H9 (cell line): ENCODE results near the gene HIPK4. TPM values are rescaled to one million over a fixed set of nuclear protein-coding genes. Genes with fewer than 3 reads are reported as not detected.

ENCODE experiments used
- DNase-seq: peaks from one replicate; pipeline ENCODE4 v3.0.0-alpha.2; 2017
- H2AFZ ChIP-seq: one replicate; pipeline ENCODE4 v1.6.1; 2013; ENCODE audit warnings: mild to moderate bottlenecking, low read length, control low read depth, moderate library complexity
- H2AK5ac ChIP-seq: 2 replicates; pipeline ENCODE4 v1.6.1; 2013; ENCODE audit warnings: low read length, control low read depth, mixed read lengths; ENCODE audit not compliant: insufficient read length
- H2BK120ac ChIP-seq: one replicate; pipeline ENCODE4 v1.6.1; 2013; ENCODE audit warnings: low read depth, mild to moderate bottlenecking, low read length, control low read depth, inconsistent platforms; ENCODE audit not compliant: poor library complexity, severe bottlenecking
- H2BK12ac ChIP-seq: 2 replicates; pipeline ENCODE4 v1.6.1; 2013; ENCODE audit warnings: low read length, control low read depth, mixed read lengths, low read depth; ENCODE audit not compliant: insufficient read length
- H2BK15ac ChIP-seq: 2 replicates; pipeline ENCODE4 v1.6.1; 2013; ENCODE audit warnings: low read depth, low read length, control low read depth
- H2BK20ac ChIP-seq: one replicate; pipeline ENCODE4 v1.6.1; 2013; ENCODE audit warnings: low read depth, mild to moderate bottlenecking, low read length, control low read depth, inconsistent platforms; ENCODE audit not compliant: poor library complexity, severe bottlenecking
- H2BK5ac ChIP-seq: 2 replicates; pipeline ENCODE4 v1.6.1; 2013; ENCODE audit warnings: low read length, control low read depth, mixed read lengths; ENCODE audit not compliant: insufficient read length
- H3K14ac ChIP-seq: 2 replicates; pipeline ENCODE4 v1.6.1; 2013; ENCODE audit warnings: low read length, control low read depth; ENCODE audit not compliant: insufficient read depth
- H3K18ac ChIP-seq: 2 replicates; pipeline ENCODE4 v1.6.1; 2013; ENCODE audit warnings: low read depth, mild to moderate bottlenecking, mixed read lengths, low read length, control low read depth; ENCODE audit not compliant: insufficient read length
- H3K23ac ChIP-seq: 2 replicates; pipeline ENCODE4 v1.6.1; 2013; ENCODE audit warnings: low read length, control low read depth, mixed read lengths, low read depth; ENCODE audit not compliant: insufficient read length
- H3K23me2 ChIP-seq: 2 replicates; pipeline ENCODE4 v1.6.1; 2013; ENCODE audit warnings: low read depth, mild to moderate bottlenecking, mixed read lengths, low read length, control low read depth; ENCODE audit not compliant: insufficient read length, poor library complexity, severe bottlenecking
- H3K27ac ChIP-seq: 2 replicates; pipeline ENCODE4 v1.5.1; 2013; ENCODE audit warnings: low read length, control low read depth, mixed read lengths, low read depth; ENCODE audit not compliant: insufficient read length
- H3K27me3 ChIP-seq: 2 replicates; pipeline ENCODE4 v1.6.1; 2013; ENCODE audit warnings: low read length, control low read depth, inconsistent platforms; ENCODE audit not compliant: insufficient read depth
- H3K4ac ChIP-seq: 2 replicates; pipeline ENCODE4 v1.6.1; 2013; ENCODE audit warnings: low read depth, mild to moderate bottlenecking, control low read depth, inconsistent platforms, low read length, moderate library complexity
- H3K4me1 ChIP-seq: 2 replicates; pipeline ENCODE4 v1.6.1; 2013; ENCODE audit warnings: low read length, control low read depth, inconsistent platforms; ENCODE audit not compliant: insufficient read depth
- H3K4me2 ChIP-seq: 2 replicates; pipeline ENCODE4 v1.6.1; 2013; ENCODE audit warnings: low read length, control low read depth, mixed read lengths; ENCODE audit not compliant: insufficient read length, insufficient read depth
- H3K56ac ChIP-seq: 2 replicates; pipeline ENCODE4 v1.6.1; 2013; ENCODE audit warnings: low read depth, mild to moderate bottlenecking, mixed read lengths, low read length, control low read depth; ENCODE audit not compliant: insufficient read length
- H3K79me1 ChIP-seq: 2 replicates; pipeline ENCODE4 v1.6.1; 2013; ENCODE audit warnings: low read depth, mild to moderate bottlenecking, moderate library complexity, low read length, control low read depth, inconsistent platforms; ENCODE audit not compliant: insufficient read depth, poor library complexity, severe bottlenecking
- H3K79me2 ChIP-seq: 2 replicates; pipeline ENCODE4 v1.6.1; 2013; ENCODE audit warnings: low read length, control low read depth, inconsistent platforms; ENCODE audit not compliant: insufficient read depth
- H3K9ac ChIP-seq: 2 replicates; pipeline ENCODE4 v1.6.1; 2013; ENCODE audit warnings: low read length, control low read depth, mixed read lengths; ENCODE audit not compliant: insufficient read length; ENCODE audit errors: extremely low read depth
- H3K9me3 ChIP-seq: one replicate; pipeline ENCODE4 v1.6.1; 2013; ENCODE audit warnings: low read depth, low read length, inconsistent platforms; ENCODE audit not compliant: control insufficient read depth
- H3T11ph ChIP-seq: one replicate; pipeline ENCODE4 v1.6.1; 2013; ENCODE audit warnings: mild to moderate bottlenecking, low read length, control low read depth, inconsistent platforms
- H4K20me1 ChIP-seq: one replicate; pipeline ENCODE4 v1.6.1; 2013; ENCODE audit not compliant: control insufficient read depth, insufficient read length, insufficient read depth
- H4K5ac ChIP-seq: 2 replicates; pipeline ENCODE4 v1.6.1; 2013; ENCODE audit warnings: low read depth, mild to moderate bottlenecking, mixed read lengths, low read length, control low read depth; ENCODE audit not compliant: insufficient read length
- H4K8ac ChIP-seq: replicated peaks from 2 replicates; pipeline ENCODE4 v1.6.1; 2013; ENCODE audit warnings: low read length, control low read depth, mixed read lengths, low read depth; ENCODE audit not compliant: insufficient read length
- H4K91ac ChIP-seq: 2 replicates; pipeline ENCODE4 v1.6.1; 2013; ENCODE audit warnings: low read depth, mild to moderate bottlenecking, moderate library complexity, mixed read lengths, low read length, control low read depth; ENCODE audit not compliant: insufficient read length
- H3K27ac Mint-ChIP-seq, 3 experiments: 2 replicates in 2 of 3; 3 replicates in 1 of 3; pipeline ENCODE4 v1.8.0; 2020 to 2021; ENCODE audit warnings: mixed read lengths in 3 of 3, mild to moderate bottlenecking in 1 of 3, moderate library complexity in 1 of 3
- H3K27me3 Mint-ChIP-seq: 2 replicates; pipeline ENCODE4 v1.8.0; 2021; ENCODE audit warnings: low read depth, mild to moderate bottlenecking, moderate library complexity, mixed read lengths
- H3K36me3 Mint-ChIP-seq, 3 experiments: 2 replicates in 2 of 3; 3 replicates in 1 of 3; pipeline ENCODE4 v1.8.0; 2020 to 2021; ENCODE audit warnings: low read depth in 3 of 3, mixed read lengths in 3 of 3; ENCODE audit not compliant: insufficient read depth in 1 of 3
- H3K4me1 Mint-ChIP-seq, 2 experiments: 2 replicates each; pipeline ENCODE4 v1.8.0; 2020; ENCODE audit warnings: mixed read lengths in 2 of 2
- H3K4me3 Mint-ChIP-seq, 2 experiments: 2 replicates in 1 of 2; 3 replicates in 1 of 2; pipeline ENCODE4 v1.8.0; 2020 to 2021; ENCODE audit warnings: mild to moderate bottlenecking in 2 of 2, mixed read lengths in 2 of 2, moderate library complexity in 1 of 2
- H3K9me3 Mint-ChIP-seq, 2 experiments: 2 replicates in 1 of 2; 3 replicates in 1 of 2; pipeline ENCODE4 v1.8.0; 2020; ENCODE audit warnings: mild to moderate bottlenecking in 2 of 2, mixed read lengths in 2 of 2, moderate library complexity in 1 of 2
- WGBS: extraction: QIAGEN DNeasy Blood & Tissue Kit; methylation state at CpG from one replicate; pipeline ENCODE4 v1.1.7; 2013; ENCODE audit warnings: missing lambda C conversion rate, low lambda C conversion rate, mixed read lengths; ENCODE audit not compliant: insufficient read length; ENCODE audit errors: extremely low coverage; 5-methylcytosine and 5-hydroxymethylcytosine counted together
- total RNA-seq: library from RNA; stranded (reverse); gene quantifications from 2 replicates; pipeline ENCODE4 v1.2.1, GENCODE V29; 2021
- TF ChIP-seq, protein P1 (sequence below): fragments of 200-600 bp; sonication (generic); conservative IDR thresholded peaks from 3 replicates; pipeline ENCODE4 v1.8.0; 2021; ENCODE audit warnings: antibody characterized with exemption, mild to moderate bottlenecking

Gene HIPK4
- total RNA-seq, 1 experiment from 2014 or later, result 0.15 TPM

DNA sequence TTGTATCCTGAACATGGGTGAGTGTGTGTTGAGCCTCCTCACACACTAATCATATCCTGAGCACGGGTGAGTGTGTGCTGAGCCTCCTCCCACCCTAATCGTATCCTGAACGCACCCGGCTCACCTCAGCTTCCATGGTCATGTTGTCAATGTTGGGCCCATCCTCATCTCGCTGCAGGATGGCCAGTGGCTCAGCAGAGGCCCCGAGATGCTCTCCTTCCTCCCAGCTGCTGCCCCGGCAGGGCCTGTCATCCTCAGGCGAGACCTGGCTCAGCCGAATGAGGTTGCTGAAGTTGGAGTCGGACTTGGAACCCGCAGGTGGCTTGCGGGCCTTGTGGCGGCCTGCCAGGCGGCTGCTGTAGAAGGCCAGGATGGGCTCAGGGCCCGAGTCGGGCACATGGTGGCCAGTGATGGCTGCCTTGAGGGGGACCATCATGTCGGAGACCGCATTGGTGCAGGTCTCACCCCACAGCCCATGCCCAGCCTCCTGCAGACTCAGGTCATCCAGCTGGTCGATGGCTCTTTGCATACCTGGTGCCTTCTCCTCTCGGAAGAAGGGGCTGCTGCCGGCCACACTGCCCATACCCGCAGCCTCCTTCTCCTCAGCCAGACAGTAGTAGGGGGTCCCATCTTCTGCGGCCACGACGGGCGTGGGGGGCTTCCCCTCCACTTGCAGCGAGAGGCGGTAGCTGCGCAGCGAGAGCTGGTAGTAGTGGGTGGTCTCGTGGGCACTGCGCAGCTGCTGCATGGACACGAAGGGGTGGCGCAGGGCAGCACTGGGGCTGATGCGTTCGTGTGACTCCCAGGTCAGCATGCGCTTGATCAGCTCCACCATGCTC lies 9.6 kb downstream of the HIPK4 start:
- TF ChIP-seq, protein P1, sequence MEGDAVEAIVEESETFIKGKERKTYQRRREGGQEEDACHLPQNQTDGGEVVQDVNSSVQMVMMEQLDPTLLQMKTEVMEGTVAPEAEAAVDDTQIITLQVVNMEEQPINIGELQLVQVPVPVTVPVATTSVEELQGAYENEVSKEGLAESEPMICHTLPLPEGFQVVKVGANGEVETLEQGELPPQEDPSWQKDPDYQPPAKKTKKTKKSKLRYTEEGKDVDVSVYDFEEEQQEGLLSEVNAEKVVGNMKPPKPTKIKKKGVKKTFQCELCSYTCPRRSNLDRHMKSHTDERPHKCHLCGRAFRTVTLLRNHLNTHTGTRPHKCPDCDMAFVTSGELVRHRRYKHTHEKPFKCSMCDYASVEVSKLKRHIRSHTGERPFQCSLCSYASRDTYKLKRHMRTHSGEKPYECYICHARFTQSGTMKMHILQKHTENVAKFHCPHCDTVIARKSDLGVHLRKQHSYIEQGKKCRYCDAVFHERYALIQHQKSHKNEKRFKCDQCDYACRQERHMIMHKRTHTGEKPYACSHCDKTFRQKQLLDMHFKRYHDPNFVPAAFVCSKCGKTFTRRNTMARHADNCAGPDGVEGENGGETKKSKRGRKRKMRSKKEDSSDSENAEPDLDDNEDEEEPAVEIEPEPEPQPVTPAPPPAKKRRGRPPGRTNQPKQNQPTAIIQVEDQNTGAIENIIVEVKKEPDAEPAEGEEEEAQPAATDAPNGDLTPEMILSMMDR, result no peak
- H4K8ac ChIP-seq, result no peak overlapping the region
- H4K5ac ChIP-seq, result no peak overlapping the region
- H3K27me3 ChIP-seq, result no peaks in the 10 kb centered on the region
- H2BK15ac ChIP-seq, result no peak overlapping the region
- peaks cover 0 to 21% (median 12%) of the 10 kb centered on the region in 3 experiments; a peak in 3 of 7 replicates for H3K36me3 Mint-ChIP-seq
- peaks cover 4 to 9% of the 10 kb centered on the region in 2 experiments for H3K4me1 Mint-ChIP-seq
- no peaks in the 10 kb centered on the region for H3K79me1 ChIP-seq
- no peak overlapping the region for H3K4me2 ChIP-seq
- peak overlapping the region in 1 of 3 experiments; percentile 19; a peak in 3 of 7 replicates for H3K27ac Mint-ChIP-seq
- no peak overlapping the region for H3K56ac ChIP-seq
- H2AK5ac ChIP-seq, result no peak overlapping the region
- H3K4me3 Mint-ChIP-seq, result no peak overlapping the region
- H3K9ac ChIP-seq, result no peak overlapping the region
- H3K27me3 Mint-ChIP-seq, result peaks cover 5% of the 10 kb centered on the region; the same call in 1 of the 2 replicates
- no peaks in the 10 kb centered on the region for H3K23me2 ChIP-seq
- no peak overlapping the region for H2BK120ac ChIP-seq
- DNase-seq, result no peak
- WGBS, result no CpG with 5 or more reads among the region's 37 CpGs
- H2BK20ac ChIP-seq, result no peak overlapping the region
- no peak overlapping the region for H4K91ac ChIP-seq
- no peak overlapping the region for H3K27ac ChIP-seq
- no peak overlapping the region for H3K14ac ChIP-seq
- H3K4me1 ChIP-seq, result no peaks in the 10 kb centered on the region
- peaks cover 2% of the 10 kb centered on the region for H4K20me1 ChIP-seq
- no peak overlapping the region for H2AFZ ChIP-seq
- H3K18ac ChIP-seq, result no peak overlapping the region
- H3K4ac ChIP-seq, result no peak overlapping the region
- H3K9me3 ChIP-seq, result no peaks in the 10 kb centered on the region
- H3T11ph ChIP-seq, result no peak overlapping the region
- H3K23ac ChIP-seq, result no peak overlapping the region
- H2BK5ac ChIP-seq, result no peak overlapping the region
- H3K79me2 ChIP-seq, result no peaks in the 10 kb centered on the region
- no peaks in the 10 kb centered on the region for H3K9me3 Mint-ChIP-seq
- H2BK12ac ChIP-seq, result no peak overlapping the region
